ENCODE measurements around the gene ATP9A.

ATP9A gene

GRCh38 chr20:51637241-51637640, 130.9 kb downstream of the ATP9A start:
- Histone ChIP-seq H3K27ac (peak overlapping the region in 2 of 11 experiments; percentile 15 to 48; a peak in 1 of 22 replicates), H3K27me3 (peaks cover 0 to 18% (median 0%) of the 10 kb centered on the region in 11 experiments; a peak in 4 of 22 replicates), H3K9ac (no peak overlapping the region), H3K9me3 (replicated peaks in 1 of 11) (no peaks in the 10 kb centered on the region; a peak in 1 of 22 replicates), H4K20me1 (peaks cover 0 to 4% (median 0%) of the 10 kb centered on the region in 11 experiments; a peak in 1 of 22 replicates), H3K36me3 (no peaks in the 10 kb centered on the region; a peak in 1 of 22 replicates), H3K4me2 (no peak overlapping the region), H3K4me3 (no peak overlapping the region), H3K4me1 (peaks cover 0 to 40% (median 35%) of the 10 kb centered on the region in 10 experiments; a peak in 16 of 20 replicates)
- no peak for TF ChIP-seq Cebpa-rat (IDR thresholded peaks at IDR 0.05)

- H3K27me3 ChIP-seq: peaks cover 0 to 26% (median 0%) of the 10 kb centered on the region in 11 experiments; a peak in 4 of 22 replicates
- H3K27ac ChIP-seq: peak overlapping the region in 4 of 11 experiments; percentile 15 to 48 (median 36); a peak in 4 of 22 replicates
- TF ChIP-seq Cebpa-rat (IDR thresholded peaks at IDR 0.05): no peak
- peaks cover 0 to 15% (median 0%) of the 10 kb centered on the region in 11 experiments; a peak in 2 of 22 replicates for H4K20me1 ChIP-seq
- no peaks in the 10 kb centered on the region; a peak in 1 of 22 replicates for H3K9me3 ChIP-seq (replicated peaks in 1 of 11)
- H3K4me3 ChIP-seq: no peak overlapping the region
- H3K36me3 ChIP-seq: no peaks in the 10 kb centered on the region; a peak in 1 of 22 replicates
- no peak overlapping the region for H3K9ac ChIP-seq
- no peak overlapping the region for H3K4me2 ChIP-seq
- H3K4me1 ChIP-seq: peaks cover 7 to 52% (median 46%) of the 10 kb centered on the region in 10 experiments
Measured at GRCh38 chr20:51636123-51636522, 132.1 kb downstream of the ATP9A start.

- Histone ChIP-seq H3K4me2 (no peak overlapping the region), H3K27me3 (peaks cover 0 to 26% (median 0%) of the 10 kb centered on the region in 11 experiments; a peak in 4 of 22 replicates), H3K9me3 (replicated peaks in 1 of 11) (no peaks in the 10 kb centered on the region; a peak in 1 of 22 replicates), H3K36me3 (no peaks in the 10 kb centered on the region; a peak in 1 of 22 replicates), H3K4me1 (peaks cover 12 to 56% (median 50%) of the 10 kb centered on the region in 10 experiments), H4K20me1 (peaks cover 0 to 20% (median 0%) of the 10 kb centered on the region in 11 experiments; a peak in 3 of 22 replicates), H3K27ac (peak overlapping the region in 2 of 11 experiments; percentile 28 to 86; a peak in 3 of 22 replicates), H3K9ac (no peak overlapping the region), H3K4me3 (no peak overlapping the region)
- TF ChIP-seq Cebpa-rat (IDR thresholded peaks at IDR 0.05): no peak
Measured at GRCh38 chr20:51635680-51636079, 132.5 kb downstream of the ATP9A start.

GRCh38 chr20:51634877-51635276, 133.3 kb downstream of the ATP9A start:
- no peaks in the 10 kb centered on the region; a peak in 1 of 22 replicates for H3K36me3 ChIP-seq
- no peak for TF ChIP-seq Cebpa-rat (IDR thresholded peaks at IDR 0.05)
- peaks cover 20 to 59% (median 51%) of the 10 kb centered on the region in 10 experiments for H3K4me1 ChIP-seq
- no peak overlapping the region for H3K9ac ChIP-seq
- H3K27ac ChIP-seq: peak overlapping the region in 5 of 11 experiments; percentile 28 to 86 (median 56); a peak in 8 of 22 replicates
- H3K4me3 ChIP-seq: no peak overlapping the region
- no peaks in the 10 kb centered on the region; a peak in 1 of 22 replicates for H3K9me3 ChIP-seq (replicated peaks in 1 of 11)
- peaks cover 0 to 30% (median 0%) of the 10 kb centered on the region in 11 experiments; a peak in 4 of 22 replicates for H3K27me3 ChIP-seq
- peaks cover 0 to 27% (median 0%) of the 10 kb centered on the region in 11 experiments; a peak in 3 of 22 replicates for H4K20me1 ChIP-seq
- peak overlapping the region in 6 of 11 experiments; percentile 6 to 76 (median 68); a peak in 6 of 22 replicates for H3K4me2 ChIP-seq

GRCh38 chr20:51634257-51634656, 133.9 kb downstream of the ATP9A start:
- TF ChIP-seq Cebpa-rat (IDR thresholded peaks at IDR 0.05): no peak
- Histone ChIP-seq H3K9ac (peak overlapping the region in 4 of 11 experiments; percentile 16 to 45 (median 24); a peak in 5 of 22 replicates), H3K27ac (peak overlapping the region in 6 of 11 experiments; percentile 33 to 86 (median 60); a peak in 10 of 22 replicates)

GRCh38 chr20:51633430-51633829, 134.8 kb downstream of the ATP9A start:
- no peak for TF ChIP-seq Cebpa-rat (IDR thresholded peaks at IDR 0.05)
- peaks cover 0 to 29% (median 0%) of the 10 kb centered on the region in 11 experiments; a peak in 3 of 22 replicates for H4K20me1 ChIP-seq
- no peaks in the 10 kb centered on the region; a peak in 1 of 22 replicates for H3K36me3 ChIP-seq
- peak overlapping the region in 8 of 11 experiments; percentile 52 to 76 (median 68); a peak in 16 of 22 replicates for H3K4me2 ChIP-seq
- H3K27ac ChIP-seq: peak overlapping the region in 5 of 11 experiments; percentile 24 to 86 (median 65); a peak in 8 of 22 replicates
- peaks cover 32 to 71% (median 61%) of the 10 kb centered on the region in 10 experiments for H3K4me1 ChIP-seq
- no peak overlapping the region for H3K4me3 ChIP-seq
- H3K9me3 ChIP-seq (replicated peaks in 1 of 11): peaks cover 0 to 5% (median 0%) of the 10 kb centered on the region in 11 experiments; a peak in 2 of 22 replicates
- peaks cover 0 to 44% (median 0%) of the 10 kb centered on the region in 11 experiments; a peak in 4 of 22 replicates for H3K27me3 ChIP-seq
- peak overlapping the region in 1 of 11 experiments; percentile 30; a peak in 2 of 22 replicates for H3K9ac ChIP-seq

More at GRCh38 chr20:51634257-51634656, 133.9 kb downstream of the ATP9A start:
- Histone ChIP-seq H3K9me3 (replicated peaks in 1 of 11) (no peaks in the 10 kb centered on the region; a peak in 1 of 22 replicates), H3K36me3 (no peaks in the 10 kb centered on the region; a peak in 1 of 22 replicates), H4K20me1 (peaks cover 0 to 27% (median 0%) of the 10 kb centered on the region in 11 experiments; a peak in 3 of 22 replicates), H3K4me3 (no peak overlapping the region), H3K4me1 (peaks cover 24 to 63% (median 55%) of the 10 kb centered on the region in 10 experiments), H3K27me3 (peaks cover 0 to 36% (median 0%) of the 10 kb centered on the region in 11 experiments; a peak in 4 of 22 replicates), H3K4me2 (peak overlapping the region in 9 of 11 experiments; percentile 18 to 76 (median 66); a peak in 18 of 22 replicates)

GRCh38 chr20:51631953-51632352, 136.2 kb downstream of the ATP9A start:
- TF ChIP-seq Cebpa-rat (IDR thresholded peaks at IDR 0.05): no peak
- Histone ChIP-seq H3K27ac (peak overlapping the region in 9 of 11 experiments; percentile 64 to 87 (median 76); a peak in 17 of 22 replicates), H3K9ac (peak overlapping the region in 5 of 11 experiments; percentile 62 to 76 (median 72); a peak in 8 of 22 replicates), H3K4me1 (peaks cover 32 to 77% (median 63%) of the 10 kb centered on the region in 10 experiments), H4K20me1 (peaks cover 0 to 32% (median 0%) of the 10 kb centered on the region in 11 experiments; a peak in 3 of 22 replicates), H3K36me3 (no peaks in the 10 kb centered on the region; a peak in 1 of 22 replicates), H3K27me3 (peaks cover 0 to 44% (median 0%) of the 10 kb centered on the region in 11 experiments; a peak in 4 of 22 replicates), H3K4me2 (peak overlapping the region; percentile 65 to 97 (median 86); a peak in 21 of 22 replicates), H3K4me3 (no peak overlapping the region), H3K9me3 (replicated peaks in 1 of 11) (peaks cover 0 to 6% (median 0%) of the 10 kb centered on the region in 11 experiments; a peak in 2 of 22 replicates)
